HG03342 (cell line): ENCODE data around the gene ARID1B.

Experiments
- ATAC-seq: cut with Tn5 transposase; IDR thresholded peaks from one replicate; pipeline ENCODE4 v1.9.1; 2021; ENCODE audit warnings: mild to moderate bottlenecking, moderate library complexity; ENCODE audit not compliant: unreplicated experiment

ARID1B gene

DNA sequence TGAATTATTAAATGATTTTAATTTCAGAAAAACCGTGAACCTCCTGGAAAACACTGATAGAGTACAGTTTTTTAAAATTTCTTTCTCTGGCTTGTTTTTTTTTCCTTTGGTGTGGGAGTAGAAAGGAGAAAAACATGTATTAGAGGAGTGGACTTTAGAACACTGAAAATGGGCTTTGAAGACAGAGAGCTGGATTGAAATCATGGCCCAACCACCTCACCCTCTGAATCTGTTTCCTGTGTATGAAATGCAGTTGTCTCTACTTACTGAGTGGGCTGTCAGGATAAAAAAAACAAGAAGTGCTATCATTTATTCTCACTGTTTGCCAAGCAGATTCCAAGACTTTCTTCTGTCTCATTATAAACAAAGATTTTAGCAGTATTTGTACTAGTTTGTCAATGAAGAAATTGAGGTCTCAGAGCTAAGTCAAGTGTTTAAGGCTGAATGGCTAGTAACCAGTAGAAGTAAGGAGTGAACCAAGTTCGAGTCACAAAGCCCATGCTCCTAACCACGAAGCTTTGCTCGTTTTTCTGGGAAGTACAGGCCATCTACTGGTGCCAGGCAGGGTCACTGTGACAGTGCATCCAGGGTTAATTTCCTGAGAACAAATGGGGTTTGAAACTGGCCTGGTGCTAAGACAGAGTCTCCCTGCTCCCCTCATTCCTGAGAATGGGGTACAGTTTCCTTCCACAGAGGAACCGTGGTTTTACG is 289.8 kb downstream of the ARID1B start:
- no peak for ATAC-seq

DNA sequence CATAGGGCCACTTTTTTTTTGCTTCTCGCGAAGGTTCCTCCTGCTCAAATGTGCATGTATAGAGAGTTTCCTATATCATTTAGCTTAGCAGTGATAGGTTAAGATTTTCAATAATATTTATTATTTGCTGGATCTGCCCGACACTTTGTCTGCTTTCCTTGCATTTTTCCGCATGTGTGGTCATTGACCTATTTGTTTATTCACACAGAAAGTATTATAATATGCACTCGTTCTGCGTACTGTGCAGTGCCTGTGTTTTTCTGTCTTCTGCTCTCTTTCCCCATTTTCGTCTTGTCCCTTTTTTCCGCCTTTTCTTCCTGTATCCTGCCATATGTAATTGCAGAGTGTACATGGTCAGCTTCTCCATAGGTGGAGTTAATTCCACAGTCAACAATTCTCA is 290.3 kb downstream of the ARID1B start:
- no peak for ATAC-seq

DNA sequence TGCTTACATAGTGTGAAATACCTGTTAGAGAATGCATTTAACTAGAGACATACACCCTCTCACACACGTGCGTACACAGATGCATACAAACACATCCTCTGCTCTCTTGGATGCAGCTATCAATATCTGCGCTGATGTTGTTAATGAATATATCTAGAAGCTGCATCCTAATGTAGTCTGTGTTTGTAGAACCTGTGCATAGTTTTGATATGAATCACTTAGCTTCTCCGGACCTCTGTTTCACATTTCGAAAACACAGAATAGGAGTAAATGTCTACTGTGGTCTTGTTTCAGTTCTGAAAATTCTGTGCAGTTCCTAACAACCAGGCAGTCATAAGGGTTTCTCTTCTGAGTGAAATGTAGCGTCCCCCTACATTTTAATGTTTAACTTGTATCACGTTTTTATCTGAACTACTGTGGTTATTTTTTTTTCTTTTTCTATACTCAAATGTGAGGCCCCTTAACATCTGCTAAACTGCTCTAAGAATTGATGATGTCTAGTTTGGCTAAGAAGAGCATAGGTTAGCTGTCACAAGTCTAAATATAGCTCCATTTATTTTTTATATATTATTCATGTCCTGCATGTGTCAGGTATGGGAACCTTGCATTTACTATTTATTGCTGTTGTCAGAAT is 291.6 kb downstream of the ARID1B start:
- peak; percentile 98 for ATAC-seq

DNA sequence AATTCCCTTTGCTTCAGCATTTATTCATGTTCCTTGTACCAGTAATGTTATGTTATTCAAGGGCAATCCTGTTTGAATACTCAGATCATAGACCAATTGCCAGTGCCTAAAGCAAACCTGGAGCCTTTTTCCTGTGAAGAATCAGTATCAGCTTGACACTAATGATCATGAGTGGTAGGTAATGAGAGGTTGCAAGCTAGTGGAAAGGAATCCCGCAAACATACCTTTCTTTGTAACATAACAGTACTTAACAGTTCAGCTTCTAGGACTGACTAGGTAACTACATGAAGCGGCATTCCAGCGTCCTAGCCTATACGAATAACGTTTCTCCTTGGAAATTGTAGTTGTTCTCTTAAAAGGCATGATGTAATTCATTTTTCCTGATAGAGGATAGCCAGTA is 292.4 kb downstream of the ARID1B start:
- no peak for ATAC-seq

DNA sequence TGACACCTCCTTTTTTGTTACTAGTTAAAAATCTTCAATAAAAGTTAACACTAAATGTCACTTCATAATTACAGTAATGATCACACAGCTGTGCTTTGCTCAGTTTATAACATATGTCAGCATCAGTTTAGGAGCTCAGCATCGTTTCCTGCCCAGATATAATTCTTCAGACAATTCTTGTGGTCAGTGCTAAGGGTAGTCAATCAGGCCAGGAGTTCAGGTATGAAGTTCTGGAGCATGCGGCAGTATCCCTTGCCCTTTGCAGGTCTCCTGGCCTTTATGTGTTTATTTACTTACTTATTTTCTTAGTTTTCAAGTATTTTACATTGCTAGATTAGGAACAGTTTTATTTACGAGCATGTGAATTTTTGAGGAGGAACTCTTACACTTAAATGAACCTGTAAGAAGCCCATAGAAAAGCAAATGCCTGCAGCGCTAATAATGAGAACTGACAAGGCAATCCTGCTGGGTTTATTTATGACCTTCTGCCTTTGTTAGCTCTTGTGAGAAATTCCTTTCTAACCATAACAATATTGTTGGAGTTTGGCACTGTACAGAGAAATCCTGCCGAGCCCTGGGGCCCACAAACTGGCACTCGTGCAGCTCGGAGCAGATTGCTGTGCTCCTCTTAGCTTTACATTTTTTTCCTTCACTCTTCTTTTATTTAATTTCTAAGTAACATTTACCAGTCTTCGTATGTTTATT is 293.4 kb downstream of the ARID1B start:
- no peak for ATAC-seq

DNA sequence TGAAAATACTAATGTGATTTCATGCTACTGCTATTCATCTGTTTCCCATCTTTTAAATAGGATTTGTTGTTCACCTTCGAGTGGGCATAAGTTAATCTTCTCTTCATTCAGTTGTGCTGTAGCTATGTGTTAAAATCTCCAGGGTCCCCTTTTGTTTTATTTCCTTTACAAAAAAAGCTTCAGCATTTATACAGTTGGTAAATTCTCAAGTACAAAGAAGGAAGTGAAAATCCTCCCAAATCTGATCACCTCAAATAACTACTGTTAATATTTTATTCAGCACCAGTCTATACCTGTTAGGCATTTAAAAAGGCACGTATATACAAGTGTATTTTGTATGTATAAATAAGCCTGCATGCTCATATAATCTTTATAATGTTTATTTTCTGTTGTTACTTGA is 294.9 kb downstream of the ARID1B start:
- ATAC-seq: no peak

DNA sequence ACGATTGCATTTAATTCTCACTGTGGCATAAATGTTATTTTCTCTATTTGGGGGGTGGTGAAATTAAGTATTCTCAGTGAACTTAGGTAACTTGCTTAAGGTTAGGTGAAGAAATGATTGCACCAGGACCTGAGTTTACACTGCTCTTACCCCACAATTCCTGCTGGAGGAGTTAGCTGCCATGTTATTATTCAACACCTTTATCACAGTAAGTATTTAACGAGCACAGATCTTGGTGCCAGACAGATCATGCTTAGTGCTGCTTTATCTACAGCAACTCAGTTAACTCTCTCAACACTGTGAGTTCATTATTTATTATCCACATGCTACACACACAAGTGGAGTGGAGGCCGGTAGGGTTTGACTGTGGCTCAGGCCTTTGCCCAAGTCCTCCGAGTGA is 296.4 kb downstream of the ARID1B start:
- ATAC-seq: no peak

DNA sequence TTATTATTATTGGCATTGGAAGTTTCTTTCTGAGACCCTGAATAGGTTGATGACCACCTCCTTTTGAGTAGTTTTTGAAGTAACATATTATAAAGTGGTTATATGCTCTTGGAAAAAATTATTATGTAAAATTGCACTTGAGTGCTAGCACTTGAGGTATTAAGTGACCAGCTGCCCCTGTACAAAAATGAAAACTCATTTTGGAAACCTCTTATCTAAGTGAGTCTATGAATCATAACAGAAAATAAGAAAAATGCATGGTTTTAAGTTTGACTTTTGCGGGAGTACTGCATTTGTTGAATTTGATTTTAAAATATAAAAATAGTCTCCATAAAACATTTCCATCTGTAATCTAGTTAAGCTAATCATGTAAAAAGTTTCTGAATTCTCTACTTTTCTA is 297.8 kb downstream of the ARID1B start:
- no peak for ATAC-seq

DNA sequence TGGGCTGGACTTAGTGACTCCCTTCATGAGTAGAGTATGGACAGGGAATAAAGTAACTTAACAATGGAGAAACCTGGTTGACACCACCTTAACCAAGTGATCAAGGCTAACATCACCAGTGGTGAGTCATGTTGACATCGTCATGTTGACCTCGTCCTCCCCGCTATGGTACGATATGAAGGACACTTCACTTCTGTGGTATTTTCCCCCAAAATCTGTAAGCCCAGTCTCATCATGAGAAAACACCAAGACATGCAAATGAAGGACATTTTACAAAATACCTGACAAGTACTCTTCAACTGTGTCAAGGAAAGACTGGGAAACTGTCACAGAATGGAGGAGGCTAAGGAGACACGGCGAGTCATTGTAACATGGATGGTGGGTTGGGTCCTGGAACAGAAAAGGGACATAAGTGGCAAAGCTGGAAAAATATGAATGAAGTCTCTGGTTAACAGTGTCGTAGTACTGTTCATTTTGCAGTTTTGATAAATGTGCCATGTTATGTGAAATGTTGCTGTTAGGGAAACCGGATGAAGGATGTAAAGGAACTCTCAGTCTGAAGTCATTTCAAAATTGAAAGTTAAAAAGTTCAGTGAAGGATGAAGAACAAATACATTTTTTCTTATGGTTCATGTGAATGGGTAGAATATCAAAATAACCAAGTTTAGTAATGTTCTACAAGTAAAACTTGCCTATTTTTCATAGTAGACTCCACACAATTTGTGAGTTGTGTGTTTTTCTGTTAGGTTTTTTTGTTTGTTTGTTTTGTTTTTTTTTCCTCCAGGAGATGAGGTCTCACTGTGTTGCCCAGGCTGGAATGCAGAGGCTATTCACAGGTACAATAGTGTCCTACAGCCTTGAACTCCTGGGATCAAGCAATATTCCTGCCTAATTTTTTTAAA is 298.6 kb downstream of the ARID1B start:
- peak; percentile 85 for ATAC-seq

DNA sequence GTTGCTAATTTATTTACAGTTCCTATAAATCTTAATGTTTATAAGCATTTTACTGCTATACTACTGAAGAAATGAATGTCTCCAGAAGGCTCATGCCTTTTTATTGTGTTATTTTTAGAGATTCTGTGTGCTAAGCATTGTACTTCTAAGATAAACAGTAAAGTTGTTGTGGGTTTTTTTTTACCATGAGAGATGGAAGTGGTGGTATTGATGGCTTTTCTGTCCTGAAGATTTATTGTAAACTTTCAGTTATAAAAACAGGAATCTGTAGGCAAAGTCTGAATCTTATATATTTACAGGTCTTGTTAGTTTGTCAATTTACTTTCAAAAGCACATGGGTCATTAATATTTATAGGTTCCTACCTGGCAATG is 299.3 kb downstream of the ARID1B start:
- no peak for ATAC-seq

DNA sequence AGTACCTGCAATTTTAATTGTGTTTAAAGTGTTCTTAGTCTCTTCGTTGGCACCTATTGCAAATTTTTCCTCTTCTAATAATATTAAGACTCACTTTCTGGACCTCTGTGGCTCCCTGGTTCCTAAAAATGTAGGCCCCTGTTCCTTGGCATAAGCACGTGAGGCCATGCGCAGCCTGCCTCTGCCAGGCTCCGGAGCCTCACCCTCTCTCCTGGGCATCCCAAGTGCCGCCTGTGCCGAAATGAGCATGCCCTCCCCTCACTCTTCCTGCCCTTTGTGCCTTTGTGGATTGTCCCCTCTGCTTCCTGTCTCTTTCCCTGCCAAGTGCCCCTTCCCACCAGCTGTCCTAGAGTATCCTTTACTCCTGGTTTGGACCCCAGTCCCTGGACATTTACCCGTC is 300.1 kb downstream of the ARID1B start:
- ATAC-seq: no peak

DNA sequence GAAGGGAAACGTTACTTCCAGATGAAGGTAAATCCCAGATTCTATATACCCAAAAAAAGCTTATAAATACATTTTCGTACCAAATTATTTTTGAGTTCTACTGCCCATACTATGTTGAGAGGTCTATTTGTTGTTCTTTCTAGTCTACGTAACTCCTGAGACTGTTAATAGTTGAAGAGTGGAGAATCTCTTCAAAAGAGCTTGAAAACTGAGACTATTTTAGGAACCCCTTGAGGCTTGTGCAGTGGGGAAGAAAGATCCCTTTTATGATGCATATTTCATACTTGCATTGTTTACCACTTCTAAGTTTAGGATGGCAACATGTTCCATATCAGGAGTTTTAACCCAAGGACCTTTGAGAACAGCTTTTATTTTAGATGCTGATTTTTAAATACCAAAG is 301.1 kb downstream of the ARID1B start:
- ATAC-seq: no peak

DNA sequence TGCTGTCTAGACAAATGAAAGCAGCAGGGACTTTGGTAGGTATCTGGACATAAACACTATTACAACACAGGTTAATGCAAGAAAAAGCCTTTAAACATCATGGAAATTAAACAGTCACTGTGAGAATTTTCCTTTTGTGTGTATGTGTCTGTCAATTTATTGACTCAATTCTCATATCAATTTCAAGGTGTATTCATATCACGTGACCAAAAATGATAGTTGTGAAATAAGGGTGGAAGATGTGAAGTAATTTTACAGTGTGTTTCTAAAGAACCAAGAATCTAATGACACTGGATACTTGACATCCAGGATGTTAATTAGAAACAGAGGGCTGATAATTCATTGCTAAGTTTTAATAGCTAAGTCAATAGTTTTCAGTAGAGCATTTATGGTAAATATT is 302.1 kb downstream of the ARID1B start:
- no peak for ATAC-seq

DNA sequence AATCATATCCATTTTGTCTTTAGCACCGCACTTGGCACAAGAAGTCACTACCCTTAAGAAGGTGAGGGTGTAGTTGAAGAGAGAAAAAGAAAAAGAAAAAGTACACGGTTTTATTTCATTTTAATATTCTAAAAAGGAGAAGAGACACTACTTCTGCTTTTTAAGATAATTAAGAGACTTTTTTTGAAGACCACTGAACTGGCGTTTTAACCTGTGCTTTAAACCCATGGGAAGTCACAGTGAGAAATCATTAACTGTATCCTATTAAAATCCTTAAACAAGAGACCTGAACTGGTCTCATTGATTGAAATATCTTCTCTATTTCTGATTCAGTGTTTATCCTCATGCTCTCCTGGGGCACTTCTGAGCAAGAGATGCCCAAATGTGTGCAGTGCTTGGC is 302.6 kb downstream of the ARID1B start:
- ATAC-seq: no peak

DNA sequence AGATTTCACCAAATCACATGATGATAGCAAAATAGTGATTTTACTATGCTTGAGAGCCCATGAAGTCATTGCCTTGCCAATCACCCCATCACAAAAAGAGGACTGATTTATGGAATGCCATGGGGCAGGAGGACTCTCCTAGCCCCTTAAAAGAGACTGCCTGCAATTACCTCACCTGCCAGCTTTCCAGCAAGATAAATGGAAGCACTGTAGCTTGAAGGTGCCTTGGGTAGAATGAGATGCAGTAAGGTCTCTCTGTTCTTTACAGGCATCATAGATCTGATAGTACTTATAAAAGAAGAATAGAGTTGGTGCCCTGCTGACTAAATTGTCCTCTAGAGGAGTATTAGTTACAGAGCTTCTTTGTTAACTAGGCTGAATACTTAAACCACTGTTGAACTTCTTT is 303.8 kb downstream of the ARID1B start:
- no peak for ATAC-seq

DNA sequence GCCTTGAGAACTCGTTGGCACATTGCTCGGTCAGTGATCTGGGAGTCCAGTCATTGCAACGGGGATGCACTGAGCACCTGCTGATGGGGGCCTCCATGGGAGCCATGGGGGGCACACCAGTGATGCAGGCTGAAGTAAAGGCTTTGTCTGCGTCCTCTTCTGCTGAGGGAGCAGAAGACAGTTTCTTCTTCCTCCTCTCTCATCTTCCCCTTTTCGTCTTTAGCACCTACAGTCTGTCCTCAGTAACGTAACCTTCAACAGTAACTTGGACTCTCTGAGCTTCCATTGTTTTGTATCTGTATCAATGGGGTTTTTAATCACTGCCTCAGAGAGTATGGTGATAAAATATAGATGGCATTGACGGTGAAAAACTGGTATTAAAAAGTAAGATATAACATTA is 306.2 kb downstream of the ARID1B start:
- ATAC-seq: no peak

DNA sequence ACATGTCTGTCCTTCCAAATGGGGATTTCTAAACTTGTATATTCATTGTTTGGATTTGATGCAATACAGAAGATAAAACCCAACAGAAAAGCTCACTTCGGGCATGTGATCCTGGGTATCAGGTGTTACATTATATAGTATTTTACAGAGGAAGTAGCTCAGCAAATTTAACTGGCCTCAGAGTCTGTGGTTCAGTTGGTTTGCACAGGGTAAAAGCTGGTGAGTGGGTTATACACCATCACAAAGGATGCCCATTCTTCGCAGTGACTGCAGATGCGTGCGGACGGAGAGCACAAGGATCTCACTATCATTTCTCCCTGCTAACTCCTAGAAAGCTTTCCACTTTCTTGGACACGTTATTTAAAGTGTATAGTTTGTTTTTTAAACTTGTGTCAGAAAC is 309.5 kb downstream of the ARID1B start:
- no peak for ATAC-seq

DNA sequence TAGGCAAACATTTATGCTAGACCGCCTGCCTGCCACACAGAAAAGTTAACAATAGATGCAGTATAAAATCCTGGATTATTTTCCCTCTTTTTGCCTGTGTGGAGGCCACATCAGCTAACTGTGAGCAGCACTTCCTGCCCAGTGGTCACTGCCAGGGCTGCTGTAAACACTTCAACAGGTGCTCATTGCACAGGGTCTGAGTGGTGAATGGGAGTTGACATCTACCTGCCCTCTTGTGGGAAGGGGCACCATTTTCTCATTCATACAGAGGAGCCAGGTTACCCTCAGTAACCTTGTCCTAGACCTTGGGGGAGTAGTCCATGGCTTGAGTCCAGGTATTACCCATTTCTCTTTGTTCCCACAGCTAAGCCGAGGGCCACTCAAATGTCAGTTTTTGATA is 310.8 kb downstream of the ARID1B start:
- no peak for ATAC-seq

DNA sequence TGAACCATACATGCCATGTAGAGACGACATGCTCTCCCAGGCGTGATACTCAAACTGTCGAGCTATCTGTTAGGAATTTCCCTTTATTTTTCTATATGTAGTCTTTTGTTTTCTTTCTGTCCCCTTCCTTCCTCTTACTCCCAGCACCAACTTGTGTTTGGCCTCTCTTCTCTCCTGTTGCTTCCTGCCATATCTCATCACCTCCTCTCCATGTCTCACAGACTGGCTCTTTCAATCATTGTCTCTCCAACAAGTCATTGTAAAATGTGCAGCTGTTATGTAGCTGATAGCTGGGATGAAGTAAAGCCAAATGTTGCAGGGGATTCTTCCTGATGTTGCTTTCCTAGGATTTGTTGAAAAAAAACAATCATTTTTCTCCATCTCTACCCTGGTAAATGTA is 311.7 kb downstream of the ARID1B start:
- no peak for ATAC-seq

DNA sequence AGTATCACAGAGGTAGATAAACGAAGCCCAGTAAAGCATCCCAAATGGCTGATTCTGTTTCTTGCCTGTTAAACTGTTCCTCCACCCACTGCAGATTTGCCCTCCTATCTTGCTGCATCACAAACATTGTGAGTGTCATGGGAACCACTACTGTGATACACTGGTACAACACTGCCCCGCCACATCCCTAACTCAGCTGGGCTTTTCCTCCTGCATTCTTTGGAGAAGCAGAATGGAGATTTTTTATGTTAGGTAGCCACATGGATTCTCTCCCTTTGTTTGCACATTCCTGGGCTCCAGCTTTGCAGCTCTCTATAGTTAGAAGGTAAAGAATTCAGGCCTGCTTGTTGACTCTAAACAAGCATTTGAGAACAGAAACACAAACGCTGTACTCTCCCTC is 312.1 kb downstream of the ARID1B start:
- ATAC-seq: no peak

DNA sequence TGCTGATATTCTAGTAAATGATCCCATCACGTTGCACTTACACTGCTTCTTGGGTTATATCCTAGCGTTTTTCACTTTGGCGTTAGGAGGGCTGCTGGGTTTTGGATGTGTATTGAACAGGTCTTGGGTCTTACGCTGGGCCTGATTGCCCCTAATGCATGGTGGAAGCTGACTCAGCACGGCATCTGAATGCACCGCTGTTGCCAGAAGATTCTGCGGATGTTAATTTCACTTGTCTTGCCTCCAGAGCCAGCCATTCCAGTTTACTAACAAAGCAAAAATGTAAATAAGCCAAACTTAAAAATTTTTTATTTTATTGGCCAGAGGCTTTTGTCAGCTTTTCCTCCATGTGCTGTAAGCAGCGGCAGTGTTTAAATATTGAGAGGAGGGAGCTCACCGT is 312.7 kb downstream of the ARID1B start:
- ATAC-seq: no peak
